ENCODE measurements around the gene SRBD1.
A peak's percentile ranks its signal among the peaks of the same experiment; 100 is the strongest.

The SRBD1 gene

GRCh38 chr2:45611020-45611859, at the start of gene SRBD1:
Gene SRBD1, minus strand, starts transcription at chr2:45611267. Its CDS starts 5,826 bp downstream, at chr2:45605441.
- Histone ChIP-seq H2AFZ (ENCODE audit: low read length) (peak within 1 kb of the TSS; percentile 66), H3K36me3 (replicated peaks; ENCODE audit: insufficient read depth, low read length) (no peaks in the 10 kb centered on the region), H3K79me2 (ENCODE audit: low read length) (peaks cover 42% of the 10 kb centered on the region), H3K4me3 (ENCODE audit: low read length) (peak within 1 kb of the TSS; percentile 75), H3K4me1 (ENCODE audit: low read length) (peaks cover 21% of the 10 kb centered on the region), H3K27me3 (replicated peaks; ENCODE audit: insufficient read depth, low read length) (no peaks in the 10 kb centered on the region), H3K9me3 (replicated peaks; ENCODE audit: insufficient read depth, low read length) (no peaks in the 10 kb centered on the region), H3K9me2 (replicated peaks; ENCODE audit: insufficient read depth, low read length) (no peaks in the 10 kb centered on the region), H3K4me2 (ENCODE audit: low read depth, low read length) (peak within 1 kb of the TSS; percentile 80), H3F3A (ENCODE audit: insufficient read depth, low read length) (peaks cover 3% of the 10 kb centered on the region; the same call in 1 of the 2 replicates), H4K20me1 (ENCODE audit: insufficient read depth, low read length) (no peaks in the 10 kb centered on the region), H3K9ac (ENCODE audit: low read length) (peak within 1 kb of the TSS; percentile 91), H3K27ac (ENCODE audit: low read length) (peak within 1 kb of the TSS; percentile 85)
- DNase-seq, result peak; percentile 98
- TF ChIP-seq EZH2 (optimal IDR thresholded peaks at IDR 0.05; ENCODE audit: low read depth, low read length) (no peak), EZH2phosphoT487 (IDR thresholded peaks at IDR 0.05; ENCODE audit: low read length) (no peak), CTCF (IDR thresholded peaks at IDR 0.05; ENCODE audit: low read length) (no peak)

GRCh38 chr2:45654250-45654649, 43.2 kb upstream of the SRBD1 start:
- Histone ChIP-seq H3K79me2 (ENCODE audit: low read length) (peaks cover 57% of the 10 kb centered on the region), H3K4me2 (ENCODE audit: low read depth, low read length) (no peak overlapping the region), H3K4me3 (ENCODE audit: low read length) (no peak overlapping the region)

GRCh38 chr2:45653122-45653913, 42.3 kb upstream of the SRBD1 start:
- Histone ChIP-seq H3K9me2 (replicated peaks; ENCODE audit: insufficient read depth, low read length) (no peaks in the 10 kb centered on the region), H3K79me2 (ENCODE audit: low read length) (peaks cover 53% of the 10 kb centered on the region), H3K4me2 (ENCODE audit: low read depth, low read length) (peak overlapping the region; percentile 78), H3K27ac (ENCODE audit: low read length) (no peak overlapping the region), H2AFZ (ENCODE audit: low read length) (no peak overlapping the region), H3K9ac (ENCODE audit: low read length) (no peak overlapping the region), H3K4me1 (ENCODE audit: low read length) (peaks cover 11% of the 10 kb centered on the region; the same call in 1 of the 2 replicates), H4K20me1 (ENCODE audit: insufficient read depth, low read length) (no peaks in the 10 kb centered on the region), H3K36me3 (replicated peaks; ENCODE audit: insufficient read depth, low read length) (no peaks in the 10 kb centered on the region), H3K4me3 (ENCODE audit: low read length) (peak overlapping the region; percentile 92; the same call in 1 of the 2 replicates), H3F3A (ENCODE audit: insufficient read depth, low read length) (peaks cover 10% of the 10 kb centered on the region; the same call in 1 of the 2 replicates), H3K9me3 (replicated peaks; ENCODE audit: insufficient read depth, low read length) (no peaks in the 10 kb centered on the region), H3K27me3 (replicated peaks; ENCODE audit: insufficient read depth, low read length) (no peaks in the 10 kb centered on the region)
- TF ChIP-seq EZH2 (optimal IDR thresholded peaks at IDR 0.05; ENCODE audit: low read depth, low read length) (no peak), EZH2phosphoT487 (IDR thresholded peaks at IDR 0.05; ENCODE audit: low read length) (no peak), CTCF (IDR thresholded peaks at IDR 0.05; ENCODE audit: low read length) (no peak)
- no peak for DNase-seq

More at GRCh38 chr2:45654250-45654649, 43.2 kb upstream of the SRBD1 start:
- Histone ChIP-seq H3K9me3 (replicated peaks; ENCODE audit: insufficient read depth, low read length) (no peaks in the 10 kb centered on the region), H4K20me1 (ENCODE audit: insufficient read depth, low read length) (no peaks in the 10 kb centered on the region), H3F3A (ENCODE audit: insufficient read depth, low read length) (peaks cover 10% of the 10 kb centered on the region; the same call in 1 of the 2 replicates), H2AFZ (ENCODE audit: low read length) (no peak overlapping the region), H3K9me2 (replicated peaks; ENCODE audit: insufficient read depth, low read length) (no peaks in the 10 kb centered on the region), H3K27me3 (replicated peaks; ENCODE audit: insufficient read depth, low read length) (no peaks in the 10 kb centered on the region), H3K36me3 (replicated peaks; ENCODE audit: insufficient read depth, low read length) (no peaks in the 10 kb centered on the region), H3K4me1 (ENCODE audit: low read length) (peaks cover 11% of the 10 kb centered on the region; the same call in 1 of the 2 replicates), H3K27ac (ENCODE audit: low read length) (no peak overlapping the region), H3K9ac (ENCODE audit: low read length) (no peak overlapping the region)
- TF ChIP-seq EZH2 (optimal IDR thresholded peaks at IDR 0.05; ENCODE audit: low read depth, low read length) (no peak), CTCF (IDR thresholded peaks at IDR 0.05; ENCODE audit: low read length) (no peak), EZH2phosphoT487 (IDR thresholded peaks at IDR 0.05; ENCODE audit: low read length) (no peak)
- DNase-seq, result no peak

Data from MM.1S (cell line).